ENCODE data around the gene FRMPD4.

FRMPD4 gene

GRCh38 chrX:12307961-12308360 lies 169.7 kb downstream of the FRMPD4 start:
- no peak for FAIRE-seq

- no peak for FAIRE-seq
Measured at GRCh38 chrX:12308420-12308819, 170.1 kb downstream of the FRMPD4 start.

DNA sequence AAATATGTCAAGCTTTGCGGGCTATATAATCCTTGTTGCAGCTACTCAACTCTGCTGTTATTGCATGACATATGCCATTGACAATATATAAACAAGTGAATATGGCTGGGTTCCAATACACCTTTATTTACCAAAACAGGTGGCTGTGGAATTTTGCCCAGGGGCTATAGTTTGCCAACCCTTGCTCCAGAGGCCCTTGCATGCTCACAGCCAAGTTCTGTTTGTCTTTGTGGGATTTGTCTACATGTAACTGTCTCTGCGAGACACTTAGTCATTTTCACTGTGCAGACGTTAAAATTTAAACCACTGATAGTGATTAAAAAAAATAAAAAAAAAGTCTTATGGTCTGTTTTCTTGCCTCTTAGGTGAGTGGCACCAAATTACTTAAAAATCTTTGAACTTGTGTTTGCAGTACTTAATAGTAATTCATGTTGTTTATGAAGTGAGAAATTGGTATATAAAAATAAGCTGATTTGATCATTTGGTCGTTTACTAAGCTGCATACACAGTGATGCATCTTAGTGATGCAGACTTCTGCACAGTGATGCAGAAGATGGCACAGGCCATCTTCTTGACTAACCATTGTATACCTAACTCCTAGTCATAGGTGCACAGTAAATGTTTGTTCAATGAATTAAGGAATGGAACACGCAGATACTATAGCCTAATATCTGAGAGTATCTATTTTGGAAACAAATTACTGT lies 170.9 kb downstream of the FRMPD4 start:
- FAIRE-seq, result no peak

DNA sequence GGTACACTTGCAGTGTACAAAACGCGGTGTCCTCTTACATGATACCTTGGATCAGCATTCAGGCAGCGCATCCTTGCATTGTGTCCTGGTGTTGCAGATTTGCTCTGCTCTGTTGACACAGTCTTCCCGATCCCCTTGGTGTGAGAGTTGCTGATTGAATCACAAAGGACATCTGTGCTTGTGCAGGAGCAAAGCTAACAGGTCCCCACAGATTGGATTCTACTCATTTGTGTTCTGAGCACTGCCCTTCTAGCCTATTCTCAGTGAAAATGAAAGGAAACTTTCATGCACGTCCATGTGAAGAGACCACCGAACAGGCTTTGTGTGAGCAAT lies 171.4 kb downstream of the FRMPD4 start:
- FAIRE-seq, result no peak

GRCh38 chrX:12314651-12315050 lies 176.4 kb downstream of the FRMPD4 start:
- FAIRE-seq, result no peak

DNA sequence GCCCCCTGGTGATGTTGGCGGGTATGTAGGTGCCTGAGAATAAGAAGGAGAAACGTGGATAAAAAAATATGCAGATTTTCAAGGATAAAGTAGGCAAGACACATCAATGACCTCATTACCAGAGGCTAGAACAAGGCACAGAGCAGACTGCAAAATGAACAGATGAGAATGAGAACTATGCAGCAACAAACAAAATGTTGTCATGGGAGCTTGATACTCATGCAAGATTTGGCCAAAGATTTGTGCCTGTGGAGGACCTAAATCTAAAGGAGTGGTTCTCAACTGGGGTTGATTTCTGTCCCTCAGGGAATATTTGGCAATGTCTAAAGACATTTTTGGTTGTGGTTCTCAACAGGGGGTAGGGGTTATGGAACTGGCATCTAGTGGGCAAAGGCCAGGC lies 177.3 kb downstream of the FRMPD4 start:
- no peak for FAIRE-seq

GRCh38 chrX:12319003-12319519 lies 180.8 kb downstream of the FRMPD4 start:
- FAIRE-seq, result no peak

- no peak for FAIRE-seq
Measured at GRCh38 chrX:12319992-12320391, 181.7 kb downstream of the FRMPD4 start.

DNA sequence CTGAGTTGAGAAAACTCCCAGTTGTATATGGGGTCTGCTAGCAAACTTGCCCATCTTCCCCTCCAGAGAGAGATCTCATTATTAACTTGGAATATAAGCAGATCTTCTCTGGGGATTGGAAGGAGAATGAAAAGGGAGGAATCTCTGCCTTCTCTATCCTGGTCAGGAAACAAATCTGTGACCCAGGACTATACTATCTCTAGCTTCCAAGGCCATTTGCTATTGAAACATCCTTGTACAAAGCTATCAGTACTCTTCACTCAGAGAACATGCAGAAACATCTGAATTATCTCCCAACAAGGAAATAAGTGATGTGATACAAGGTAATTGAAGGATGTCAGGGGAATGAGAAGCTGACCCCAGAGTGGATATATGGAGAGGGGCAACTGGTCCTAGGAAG lies 183.8 kb downstream of the FRMPD4 start:
- FAIRE-seq, result no peak

- no peak for FAIRE-seq
Measured at GRCh38 chrX:12325171-12325570, 186.9 kb downstream of the FRMPD4 start.

- no peak for FAIRE-seq
Measured at GRCh38 chrX:12327836-12328235, 189.6 kb downstream of the FRMPD4 start.

- no peak for FAIRE-seq
Measured at GRCh38 chrX:12329476-12329875, 191.2 kb downstream of the FRMPD4 start.

GRCh38 chrX:12330841-12331240 lies 192.6 kb downstream of the FRMPD4 start:
- FAIRE-seq, result no peak

- FAIRE-seq, result no peak
Measured at GRCh38 chrX:12332786-12333347, 194.6 kb downstream of the FRMPD4 start.

DNA sequence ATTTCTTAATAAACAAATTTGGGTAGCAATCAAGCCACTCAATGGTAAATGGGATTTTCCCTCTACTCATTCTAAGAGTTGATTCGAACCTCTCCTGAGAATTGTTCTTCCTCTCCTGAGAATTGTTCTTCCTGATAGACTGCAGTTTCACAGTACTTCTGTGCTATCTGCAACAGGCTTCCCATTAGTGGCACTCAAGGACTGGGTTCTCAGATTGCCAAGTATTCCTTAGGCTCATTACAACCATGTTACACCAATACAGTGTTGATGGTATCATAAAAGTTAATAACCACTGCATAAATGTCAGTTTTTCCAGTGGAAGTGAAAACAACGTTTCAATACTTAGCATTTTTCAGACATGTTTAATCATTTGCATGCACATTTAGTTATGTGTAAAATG lies 201.6 kb downstream of the FRMPD4 start:
- no peak for FAIRE-seq

GRCh38 chrX:12344954-12345353 lies 206.7 kb downstream of the FRMPD4 start:
- FAIRE-seq, result no peak

GRCh38 chrX:12349201-12349600 lies 210.9 kb downstream of the FRMPD4 start:
- no peak for FAIRE-seq

DNA sequence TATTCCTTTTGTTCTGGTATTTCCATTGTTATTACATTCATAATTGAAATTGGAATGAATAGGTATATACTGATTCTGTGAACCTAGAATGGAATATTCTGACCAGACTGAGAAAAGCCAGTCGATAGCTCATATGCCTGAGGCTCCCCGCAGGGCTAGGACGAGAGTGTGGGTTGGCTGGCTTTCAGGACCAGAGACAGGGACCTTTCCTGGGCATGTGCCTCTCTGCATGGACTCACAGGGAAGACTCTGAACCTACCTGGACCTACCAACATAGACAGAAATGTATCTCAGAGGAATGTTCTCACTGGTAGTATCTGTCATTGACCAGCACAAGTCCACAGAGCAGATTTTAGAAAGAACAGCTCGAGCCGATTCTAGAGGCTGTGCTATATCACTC lies 214.6 kb downstream of the FRMPD4 start:
- FAIRE-seq, result no peak

DNA sequence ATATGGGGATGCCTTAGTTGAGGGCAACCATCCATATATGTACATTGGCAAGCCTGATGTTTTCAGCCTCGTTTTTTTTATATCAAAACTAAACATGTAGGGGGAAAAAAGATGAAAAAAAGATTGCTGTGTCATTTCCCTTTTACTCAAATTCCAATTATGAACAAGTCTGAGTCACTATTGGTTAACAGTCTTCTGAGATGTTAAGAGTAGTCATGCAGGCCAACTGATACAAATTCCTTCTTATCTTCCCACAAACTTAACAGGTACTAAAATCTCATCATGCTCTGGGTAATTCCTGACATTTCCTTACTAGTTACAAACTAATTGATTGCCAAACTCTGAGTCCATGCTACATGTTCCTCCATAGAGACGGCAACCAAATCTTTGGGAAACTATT lies 222.1 kb downstream of the FRMPD4 start:
- no peak for FAIRE-seq

- no peak for FAIRE-seq
Measured at GRCh38 chrX:12360986-12361598, 222.8 kb downstream of the FRMPD4 start.

GRCh38 chrX:12363216-12363615 lies 224.9 kb downstream of the FRMPD4 start:
- FAIRE-seq, result no peak

- FAIRE-seq, result no peak
Measured at GRCh38 chrX:12366440-12366839, 228.2 kb downstream of the FRMPD4 start.

DNA sequence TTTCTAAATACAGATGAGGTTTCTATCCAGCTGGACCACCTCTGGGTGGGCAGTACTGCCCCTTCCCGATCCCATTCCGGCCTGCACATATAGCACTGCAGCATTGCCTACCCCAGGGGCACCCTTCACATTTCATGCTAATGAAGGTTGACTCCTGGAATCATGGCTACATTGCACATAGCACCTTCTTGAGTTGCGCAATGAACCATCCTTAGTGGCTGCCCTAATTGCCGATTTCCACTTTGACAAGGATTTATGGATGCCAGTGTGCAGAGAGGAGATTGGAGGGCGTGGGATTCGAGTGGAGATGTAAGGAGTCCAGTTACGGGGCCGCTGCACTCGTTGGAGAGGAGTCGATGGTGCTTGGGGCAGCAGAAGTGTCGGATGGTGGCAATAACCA lies 229.0 kb downstream of the FRMPD4 start:
- no peak for FAIRE-seq

GRCh38 chrX:12370497-12370986 lies 232.3 kb downstream of the FRMPD4 start:
- FAIRE-seq, result no peak
